ENCODE data around the gene TMEM45B.

The TMEM45B gene

GRCh38 chr11:129854232-129854805 is 38.7 kb downstream of the TMEM45B start:
- Histone ChIP-seq H3K9me3 (ENCODE audit: severe bottlenecking) (no peaks in the 10 kb centered on the region), H3K36me3 (no peaks in the 10 kb centered on the region), H3K27ac (no peak overlapping the region), H3K4me3 (ENCODE audit: low read depth, low read length) (no peak overlapping the region), H3K27me3 (ENCODE audit: insufficient read depth, low read depth, severe bottlenecking) (no peaks in the 10 kb centered on the region)
- no peak for TF ChIP-seq CTCF (IDR thresholded peaks at IDR 0.05; ENCODE audit: low read depth, low read length)
- DNase-seq, result no peak

GRCh38 chr11:129855086-129855485 is 39.4 kb downstream of the TMEM45B start:
- Histone ChIP-seq H3K27ac (no peak overlapping the region), H3K9me3 (ENCODE audit: severe bottlenecking) (no peaks in the 10 kb centered on the region), H3K27me3 (ENCODE audit: insufficient read depth, low read depth, severe bottlenecking) (no peaks in the 10 kb centered on the region), H3K4me3 (ENCODE audit: low read depth, low read length) (no peak overlapping the region), H3K36me3 (peaks cover 4% of the 10 kb centered on the region; the same call in 1 of the 2 replicates)
- no peak for DNase-seq
- TF ChIP-seq CTCF (IDR thresholded peaks at IDR 0.05; ENCODE audit: low read depth, low read length), result no peak

- Histone ChIP-seq H3K27me3 (ENCODE audit: insufficient read depth, low read depth, severe bottlenecking) (no peaks in the 10 kb centered on the region), H3K36me3 (peaks cover 5% of the 10 kb centered on the region; the same call in 1 of the 2 replicates), H3K9me3 (ENCODE audit: severe bottlenecking) (no peaks in the 10 kb centered on the region), H3K27ac (no peak overlapping the region), H3K4me3 (ENCODE audit: low read depth, low read length) (no peak overlapping the region)
- DNase-seq, result no peak
- TF ChIP-seq CTCF (IDR thresholded peaks at IDR 0.05; ENCODE audit: low read depth, low read length), result no peak
These were observed 40.4 kb downstream of the TMEM45B start for GRCh38 chr11:129856036-129856435.

- DNase-seq, result no peak
- no peak for TF ChIP-seq CTCF (IDR thresholded peaks at IDR 0.05; ENCODE audit: low read depth, low read length)
- H3K27ac ChIP-seq, result no peak overlapping the region
- no peak overlapping the region for H3K4me3 ChIP-seq (ENCODE audit: low read depth, low read length)
- peaks cover 42% of the 10 kb centered on the region for H3K36me3 ChIP-seq
- no peaks in the 10 kb centered on the region for H3K27me3 ChIP-seq (ENCODE audit: insufficient read depth, low read depth, severe bottlenecking)
- no peaks in the 10 kb centered on the region for H3K9me3 ChIP-seq (ENCODE audit: severe bottlenecking)
These were observed 46.3 kb downstream of the TMEM45B start for GRCh38 chr11:129861702-129862522.

GRCh38 chr11:129864811-129865210 is 49.2 kb downstream of the TMEM45B start:
- TF ChIP-seq CTCF (IDR thresholded peaks at IDR 0.05; ENCODE audit: low read depth, low read length), result no peak
- DNase-seq, result no peak
- Histone ChIP-seq H3K27me3 (ENCODE audit: insufficient read depth, low read depth, severe bottlenecking) (no peaks in the 10 kb centered on the region), H3K36me3 (peaks cover 66% of the 10 kb centered on the region), H3K9me3 (ENCODE audit: severe bottlenecking) (no peaks in the 10 kb centered on the region), H3K27ac (no peak overlapping the region), H3K4me3 (ENCODE audit: low read depth, low read length) (no peak overlapping the region)

All from WERI-Rb-1 (cell line).